Liver (tissue), 9 donors: ENCODE measurements around the gene TRPV4. TPM values are rescaled to one million over a fixed set of nuclear protein-coding genes. Genes with fewer than 3 reads are reported as not detected.

ENCODE experiments used
- DNase-seq: peaks from one replicate; pipeline ENCODE4 v3.0.0-alpha.2; 2017; ENCODE audit warnings: low spot score
- H3K27ac ChIP-seq, 2 donors: one replicate each; pipeline ENCODE4 v1.7.0; 2013; ENCODE audit warnings: inconsistent platforms in 2 of 2, low read length in 2 of 2, control low read depth in 1 of 2, low read depth in 1 of 2, mild to moderate bottlenecking in 1 of 2
- H3K27me3 ChIP-seq, 4 donors: one replicate each; pipeline versions ENCODE4 v1.6.1 to v1.7.0; 2013; ENCODE audit warnings: low read length in 3 of 4, inconsistent platforms in 1 of 4, mild to moderate bottlenecking in 1 of 4, moderate library complexity in 1 of 4; ENCODE audit not compliant: control insufficient read depth in 4 of 4, insufficient read depth in 4 of 4
- H3K36me3 ChIP-seq, 4 donors: one replicate each; pipeline versions ENCODE4 v1.6.1 to v1.7.0; 2013; ENCODE audit warnings: low read length in 3 of 4, mild to moderate bottlenecking in 3 of 4, low read depth in 1 of 4, moderate library complexity in 1 of 4; ENCODE audit not compliant: control insufficient read depth in 4 of 4, insufficient read depth in 3 of 4
- H3K4me1 ChIP-seq, 4 donors: one replicate each; pipeline versions ENCODE4 v1.6.1 to v1.7.0; 2013; ENCODE audit warnings: low read length in 3 of 4, mild to moderate bottlenecking in 3 of 4, moderate library complexity in 1 of 4; ENCODE audit not compliant: control insufficient read depth in 4 of 4, insufficient read depth in 4 of 4
- H3K4me3 ChIP-seq, 3 donors: one replicate each; pipeline versions ENCODE4 v1.6.1 to v1.7.0; 2013; ENCODE audit warnings: low read length in 3 of 3, control low read depth in 1 of 3, low read depth in 1 of 3, mild to moderate bottlenecking in 1 of 3
- H3K9ac ChIP-seq, 2 donors: one replicate each; pipeline ENCODE4 v1.7.0; 2013; ENCODE audit warnings: low read length in 2 of 2, mild to moderate bottlenecking in 2 of 2, moderate library complexity in 2 of 2, control low read depth in 1 of 2, low read depth in 1 of 2
- H3K9me3 ChIP-seq, 4 donors: one replicate each; pipeline versions ENCODE4 v1.6.1 to v1.7.0; 2013; ENCODE audit warnings: low read length in 3 of 4; ENCODE audit not compliant: control insufficient read depth in 4 of 4
- ATF3 ChIP-seq: IDR thresholded peaks from 2 replicates; pipeline ENCODE4 v1.6.1; 2016; ENCODE audit warnings: antibody characterized with exemption
- CTCF ChIP-seq: fragments of 150-350 bp; IDR thresholded peaks from 2 replicates; pipeline ENCODE4 v1.5.1; 2017; ENCODE audit warnings: improper control_type of control experiment, low read depth, low read length; ENCODE audit not compliant: missing input control
- EGR1 ChIP-seq, 2 donors: IDR thresholded peaks; 2 replicates each; pipeline ENCODE4 v1.6.1; 2016 to 2018; ENCODE audit warnings: antibody characterized with exemption in 2 of 2, low read depth in 2 of 2
- FOXA1 ChIP-seq: IDR thresholded peaks from 2 replicates; pipeline ENCODE4 v1.6.1; 2016; ENCODE audit warnings: antibody characterized with exemption
- FOXA2 ChIP-seq: IDR thresholded peaks from 2 replicates; pipeline ENCODE4 v1.6.1; 2016; ENCODE audit warnings: antibody characterized with exemption
- GABPA ChIP-seq, 2 donors: IDR thresholded peaks in 1 of 2; conservative IDR thresholded peaks in 1 of 2; 2 replicates each; pipeline ENCODE4 v1.6.1; 2016; ENCODE audit warnings: antibody characterized with exemption in 2 of 2, mild to moderate bottlenecking in 1 of 2, moderate library complexity in 1 of 2
- HNF4A ChIP-seq, 2 donors: conservative IDR thresholded peaks; 2 replicates each; pipeline ENCODE4 v1.6.1; 2016; ENCODE audit warnings: antibody characterized with exemption in 2 of 2, mild to moderate bottlenecking in 2 of 2
- HNF4G ChIP-seq: IDR thresholded peaks from 2 replicates; pipeline ENCODE4 v1.6.1; 2016; ENCODE audit warnings: antibody characterized with exemption
- MAX ChIP-seq: IDR thresholded peaks from 2 replicates; pipeline ENCODE4 v1.6.1; 2016; ENCODE audit warnings: antibody characterized with exemption
- NR2F2 ChIP-seq: IDR thresholded peaks from 2 replicates; pipeline ENCODE4 v1.6.1; 2016; ENCODE audit warnings: antibody characterized with exemption
- RAD21 ChIP-seq, 2 donors: IDR thresholded peaks; 2 replicates each; pipeline ENCODE4 v1.6.1; 2016; ENCODE audit warnings: antibody characterized with exemption in 2 of 2, mild to moderate bottlenecking in 2 of 2
- RXRA ChIP-seq, 2 donors: IDR thresholded peaks; 2 replicates each; pipeline ENCODE4 v1.6.1; 2017 to 2018; ENCODE audit warnings: antibody characterized with exemption in 2 of 2, mild to moderate bottlenecking in 1 of 2
- SP1 ChIP-seq: IDR thresholded peaks from 2 replicates; pipeline ENCODE4 v1.6.1; 2018; ENCODE audit warnings: antibody characterized with exemption, mild to moderate bottlenecking
- TAF1 ChIP-seq: conservative IDR thresholded peaks from 2 replicates; pipeline ENCODE4 v1.6.1; 2016; ENCODE audit warnings: antibody characterized with exemption, mild to moderate bottlenecking
- YY1 ChIP-seq: IDR thresholded peaks from 2 replicates; pipeline ENCODE4 v1.6.1; 2016; ENCODE audit warnings: antibody characterized with exemption, mild to moderate bottlenecking
- ZBTB33 ChIP-seq: IDR thresholded peaks from 2 replicates; pipeline ENCODE4 v1.6.1; 2016; ENCODE audit warnings: antibody characterized with exemption
- WGBS: extraction: QIAGEN DNeasy Blood & Tissue Kit; methylation state at CpG from one replicate; pipeline ENCODE4 v1.1.7; 2013; 5-methylcytosine and 5-hydroxymethylcytosine counted together
- polyA plus RNA-seq, 2 donors: library from polyadenylated mRNA; stranded (reverse) in 1 of 2; unstranded in 1 of 2; fragments of 200-250 nt in 1 of 2; fragments of >200 nt in 1 of 2; fragmentation: Nextera tagmentation in 1 of 2; extraction: Ambion mirVana in 1 of 2; gene quantifications; one replicate each; pipeline versions ENCODE4 v1.2.1 to v1.2.3, GENCODE V29; 2013 to 2015
- total RNA-seq, 2 donors: library from RNA; depleted of rRNA; stranded (reverse); fragments of >200 nt; gene quantifications; one replicate each; pipeline ENCODE4 v1.2.3, GENCODE V29; 2014
- TF ChIP-seq, protein P1 (sequence below): IDR thresholded peaks from 2 replicates; pipeline ENCODE4 v1.6.1; 2016; ENCODE audit warnings: antibody characterized with exemption, mild to moderate bottlenecking
- donor health status: healthy.
- donor health status: healthy.
- donor health status: healthy.
- donor health status: healthy.
- donor health status: healthy.

Gene TRPV4
- total and polyA plus RNA-seq, 4 donors, result 1.3 to 9.6 (median 3.9) TPM

DNA sequence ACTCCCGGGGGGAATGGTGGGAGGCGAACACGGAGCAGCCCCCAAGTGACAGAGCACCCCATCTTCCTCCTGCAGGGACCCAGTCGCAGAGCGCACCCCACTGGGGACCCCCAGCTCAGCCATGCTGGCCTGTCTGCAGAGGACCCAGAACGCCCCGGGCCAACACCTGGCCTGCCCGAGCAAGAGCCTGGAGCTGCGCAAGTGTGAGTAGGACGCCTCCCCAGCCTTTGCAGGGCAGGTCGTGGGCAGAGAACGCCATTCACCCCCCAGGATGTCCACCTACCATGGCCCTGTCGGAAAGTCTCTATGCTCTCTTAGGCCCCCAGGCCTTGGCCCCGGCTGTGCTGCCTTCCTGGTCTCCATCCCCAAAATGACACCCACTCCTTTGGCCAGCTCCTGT lies 89.2 kb downstream of the TRPV4 start:
- peaks cover 4 to 19% (median 12%) of the 10 kb centered on the region in 4 donors for H3K4me1 ChIP-seq

DNA sequence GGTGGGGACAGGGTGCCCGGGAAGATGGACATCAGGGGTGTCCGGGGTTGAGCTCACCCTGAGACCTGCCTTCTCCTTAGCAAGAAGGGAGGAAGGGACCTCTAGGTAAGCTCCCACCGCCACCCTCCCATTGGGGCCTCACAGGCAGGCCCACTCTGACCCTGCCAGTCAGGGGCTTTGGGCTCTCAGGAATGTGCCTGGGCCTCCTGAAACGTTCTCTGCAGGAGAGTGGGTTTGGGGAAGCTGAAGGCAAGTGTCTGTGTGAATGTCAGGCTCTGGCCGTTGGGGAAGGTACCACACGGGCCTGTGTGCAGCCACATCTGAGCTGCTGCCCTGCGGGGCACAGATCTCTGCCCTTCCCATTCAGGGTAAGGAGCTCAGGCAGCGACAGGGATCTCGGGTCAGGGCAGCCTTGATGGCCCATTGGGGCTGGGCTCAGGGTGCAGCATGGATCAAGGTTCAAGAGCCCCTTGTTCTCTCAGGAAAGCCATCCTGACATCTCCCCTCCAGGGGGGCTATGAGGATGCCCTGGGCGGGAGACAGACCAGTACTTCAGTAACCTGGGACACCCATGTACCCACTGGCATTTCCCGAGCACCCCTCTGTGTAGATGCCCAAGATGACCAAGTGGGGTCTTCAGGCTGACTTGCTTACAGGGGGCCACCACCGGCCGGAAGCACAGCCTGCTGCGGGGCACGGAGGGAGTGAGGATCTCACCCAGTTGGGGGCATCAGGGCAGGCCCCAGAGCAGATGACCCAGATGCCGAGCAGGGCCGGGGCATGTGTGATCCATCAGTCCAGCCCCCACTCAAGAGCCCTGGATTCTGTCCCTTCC lies 89.9 kb downstream of the TRPV4 start:
- 95% methylated on average over 17 of the region's 17 CpGs for WGBS
- H3K9ac ChIP-seq, result no peak overlapping the region
- peaks cover 10 to 27% (median 19%) of the 10 kb centered on the region in 4 donors for H3K4me1 ChIP-seq
- TF ChIP-seq FOXA1 (no peak), YY1 (no peak), CTCF (no peak), HNF4G (no peak), TAF1 (no peak), MAX (no peak), GABPA (IDR thresholded peaks at IDR 0.05 in 1 of 2, conservative IDR thresholded peaks at IDR 0.05 in 1 of 2) (no peak), RXRA (IDR thresholded peaks at IDR 0.05) (no peak), SP1 (no peak), HNF4A (conservative IDR thresholded peaks at IDR 0.05) (no peak), RAD21 (IDR thresholded peaks at IDR 0.05) (no peak), ATF3 (no peak), NR2F2 (no peak), EGR1 (IDR thresholded peaks at IDR 0.05; ENCODE audit: low read depth in 2 of 2) (no peak), FOXA2 (no peak), ZBTB33 (no peak)
- TF ChIP-seq, protein P1, sequence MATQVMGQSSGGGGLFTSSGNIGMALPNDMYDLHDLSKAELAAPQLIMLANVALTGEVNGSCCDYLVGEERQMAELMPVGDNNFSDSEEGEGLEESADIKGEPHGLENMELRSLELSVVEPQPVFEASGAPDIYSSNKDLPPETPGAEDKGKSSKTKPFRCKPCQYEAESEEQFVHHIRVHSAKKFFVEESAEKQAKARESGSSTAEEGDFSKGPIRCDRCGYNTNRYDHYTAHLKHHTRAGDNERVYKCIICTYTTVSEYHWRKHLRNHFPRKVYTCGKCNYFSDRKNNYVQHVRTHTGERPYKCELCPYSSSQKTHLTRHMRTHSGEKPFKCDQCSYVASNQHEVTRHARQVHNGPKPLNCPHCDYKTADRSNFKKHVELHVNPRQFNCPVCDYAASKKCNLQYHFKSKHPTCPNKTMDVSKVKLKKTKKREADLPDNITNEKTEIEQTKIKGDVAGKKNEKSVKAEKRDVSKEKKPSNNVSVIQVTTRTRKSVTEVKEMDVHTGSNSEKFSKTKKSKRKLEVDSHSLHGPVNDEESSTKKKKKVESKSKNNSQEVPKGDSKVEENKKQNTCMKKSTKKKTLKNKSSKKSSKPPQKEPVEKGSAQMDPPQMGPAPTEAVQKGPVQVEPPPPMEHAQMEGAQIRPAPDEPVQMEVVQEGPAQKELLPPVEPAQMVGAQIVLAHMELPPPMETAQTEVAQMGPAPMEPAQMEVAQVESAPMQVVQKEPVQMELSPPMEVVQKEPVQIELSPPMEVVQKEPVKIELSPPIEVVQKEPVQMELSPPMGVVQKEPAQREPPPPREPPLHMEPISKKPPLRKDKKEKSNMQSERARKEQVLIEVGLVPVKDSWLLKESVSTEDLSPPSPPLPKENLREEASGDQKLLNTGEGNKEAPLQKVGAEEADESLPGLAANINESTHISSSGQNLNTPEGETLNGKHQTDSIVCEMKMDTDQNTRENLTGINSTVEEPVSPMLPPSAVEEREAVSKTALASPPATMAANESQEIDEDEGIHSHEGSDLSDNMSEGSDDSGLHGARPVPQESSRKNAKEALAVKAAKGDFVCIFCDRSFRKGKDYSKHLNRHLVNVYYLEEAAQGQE, result no peak
- H3K27me3 ChIP-seq, result no peaks in the 10 kb centered on the region
- DNase-seq, result no peak
- no peaks in the 10 kb centered on the region for H3K9me3 ChIP-seq
- no peak overlapping the region for H3K27ac ChIP-seq
- no peak overlapping the region for H3K4me3 ChIP-seq
- H3K36me3 ChIP-seq, result no peaks in the 10 kb centered on the region

More for the DNA sequence above, 89.2 kb downstream of the TRPV4 start:
- Histone ChIP-seq H3K27ac (no peak overlapping the region), H3K36me3 (no peaks in the 10 kb centered on the region), H3K9me3 (no peaks in the 10 kb centered on the region), H3K27me3 (no peaks in the 10 kb centered on the region), H3K9ac (no peak overlapping the region), H3K4me3 (no peak overlapping the region)
- no peak for TF ChIP-seq CTCF
- 97% methylated on average over 14 of the region's 14 CpGs for WGBS
- no peak for DNase-seq
